Renal cortex interstitium (tissue), 11 donors: ENCODE results near the gene NT5C1A. TPM values are rescaled to one million over a fixed set of nuclear protein-coding genes. Genes with fewer than 3 reads are reported as not detected.

Experiments
- DNase-seq, 11 donors: peaks; one replicate each; pipeline ENCODE4 v3.0.0-alpha.2; 2013; ENCODE audit warnings: low read depth in 9 of 11, low spot score in 4 of 11; ENCODE audit errors: extremely low read depth in 1 of 11
- polyA plus RNA-seq, 3 donors: library from polyadenylated mRNA; unstranded; fragments of 120-200 nt; gene quantifications; one replicate each; pipeline ENCODE4 v1.2.1, GENCODE V29; 2013; ENCODE audit not compliant: insufficient read length in 3 of 3

NT5C1A gene
- polyA plus RNA-seq, 3 donors = 0.18 to 0.30 TPM; not detected in 1

GRCh38 chr1:39646232-39647081 lies 25.4 kb downstream of the NT5C1A start:
- peak in 8 of 11 donors; percentile 64 to 83 (median 72) for DNase-seq

DNA sequence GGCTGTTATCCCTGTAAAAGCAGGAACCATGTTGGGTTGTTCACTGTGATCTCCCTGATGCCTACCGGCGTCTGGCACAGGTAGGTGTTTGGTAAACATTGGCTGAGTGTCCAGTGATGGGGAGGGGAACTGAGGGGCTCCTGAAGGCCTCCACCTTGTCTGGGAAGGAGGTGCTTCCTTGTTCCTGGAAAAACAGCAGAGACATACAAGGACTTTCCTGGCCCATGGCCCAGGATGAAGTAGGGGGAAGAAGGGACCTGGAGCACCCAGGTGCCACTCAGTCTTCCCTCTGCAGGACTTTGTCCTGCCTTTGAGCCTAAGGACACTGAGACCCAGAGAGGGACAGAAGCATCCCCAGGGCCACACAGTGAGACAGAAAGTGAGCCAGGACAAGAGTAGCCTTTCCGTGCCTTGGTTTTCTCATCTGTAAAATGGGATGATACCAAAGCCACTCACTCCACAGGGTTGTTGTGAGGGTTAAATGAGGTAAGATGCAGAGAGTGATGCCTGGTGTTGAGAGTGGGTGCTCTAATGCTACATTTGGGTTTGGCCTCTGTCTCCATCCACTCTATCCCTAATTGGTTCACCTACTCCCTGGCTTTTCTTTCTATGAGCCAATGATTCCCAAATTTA lies 26.4 kb downstream of the NT5C1A start:
- DNase-seq = no peak

GRCh38 chr1:39643705-39644104 lies 28.2 kb downstream of the NT5C1A start:
- no peak for DNase-seq

- no peak for DNase-seq
Measured at GRCh38 chr1:39642796-39643195, 29.1 kb downstream of the NT5C1A start.

- no peak for DNase-seq
Measured at GRCh38 chr1:39640861-39641260, 31.0 kb downstream of the NT5C1A start.

- peak in 7 of 11 donors; percentile 52 to 61 (median 57) for DNase-seq
Measured at GRCh38 chr1:39639305-39640130, 32.4 kb downstream of the NT5C1A start, which contains the start of gene HEYL. HEYL (minus strand) TSS chr1:39639643; CDS start chr1:39639625, 18 bp downstream.

GRCh38 chr1:39638965-39639304 lies 33.0 kb downstream of the NT5C1A start:
- DNase-seq = no peak

GRCh38 chr1:39637361-39637760 lies 34.5 kb downstream of the NT5C1A start:
- no peak for DNase-seq

GRCh38 chr1:39635871-39636210 lies 36.1 kb downstream of the NT5C1A start:
- no peak for DNase-seq

GRCh38 chr1:39635205-39635870 lies 36.6 kb downstream of the NT5C1A start:
- no peak for DNase-seq

GRCh38 chr1:39633422-39633821 lies 38.5 kb downstream of the NT5C1A start:
- DNase-seq = no peak

GRCh38 chr1:39632682-39633417 lies 39.1 kb downstream of the NT5C1A start:
- peak in 7 of 11 donors; percentile 39 to 73 (median 63) for DNase-seq

GRCh38 chr1:39632323-39632681 lies 39.6 kb downstream of the NT5C1A start:
- no peak for DNase-seq

DNA sequence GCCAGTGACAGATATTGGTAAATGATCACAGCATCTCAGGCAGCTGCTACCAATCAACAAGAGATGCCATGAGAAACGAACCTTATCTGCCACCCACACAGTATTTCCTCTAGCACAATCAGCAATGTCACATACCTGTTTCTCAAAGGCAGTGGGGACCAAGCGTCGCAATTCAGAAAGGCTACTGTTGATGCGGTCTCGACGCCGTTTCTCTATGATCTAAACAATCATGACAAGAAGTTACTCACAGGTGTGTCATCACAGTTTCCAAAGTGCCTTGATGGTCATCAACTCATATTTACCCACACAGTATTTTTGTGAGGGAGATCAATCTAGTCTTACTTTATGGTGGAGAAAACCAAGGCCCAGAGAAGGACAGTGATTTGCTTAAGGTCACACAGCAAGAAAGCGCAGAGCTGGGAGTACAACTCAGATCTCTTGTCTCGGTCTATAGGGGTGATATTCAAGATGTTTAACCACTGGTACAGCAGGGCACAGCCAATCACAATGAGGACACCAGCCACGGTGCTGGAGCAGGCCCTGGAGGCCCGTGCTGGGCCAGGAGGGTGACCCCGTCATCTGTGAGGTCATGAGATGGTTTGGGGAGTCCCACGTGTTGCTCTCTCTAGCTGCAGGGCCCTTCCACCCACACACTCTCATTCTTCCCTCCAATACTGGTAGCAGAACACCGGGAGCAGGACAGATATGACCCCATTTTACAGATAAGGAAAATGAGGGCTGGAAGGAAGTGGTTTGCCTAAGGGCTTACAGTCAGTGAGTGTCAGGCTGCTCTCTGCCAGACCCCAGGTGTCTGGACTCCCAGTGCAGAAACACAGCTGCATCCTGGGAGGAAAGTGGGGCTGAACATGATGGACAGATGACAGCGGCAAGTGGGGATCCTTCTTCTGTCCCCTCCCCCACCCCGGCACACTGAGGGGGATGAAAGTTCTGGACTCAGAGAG lies 40.3 kb downstream of the NT5C1A start:
- DNase-seq = no peak

GRCh38 chr1:39628807-39629350 lies 43.0 kb downstream of the NT5C1A start:
- no peak for DNase-seq

- no peak for DNase-seq
Measured at GRCh38 chr1:39626646-39627045, 45.3 kb downstream of the NT5C1A start.
